CD4-positive, alpha-beta T cell (primary cell): ENCODE data around the gene PEG3. TPM values are rescaled to one million over a fixed set of nuclear protein-coding genes. Genes with fewer than 3 reads are reported as not detected.

Experiments
- ATAC-seq: fragments of 200-7000 bp; cut with Tn5 transposase; one replicate; pipeline ENCODE4 v1.10.0; 2022; ENCODE audit warnings: mild to moderate bottlenecking; ENCODE audit not compliant: poor library complexity
- CTCF ChIA-PET: fragments of 350-600 bp; sonication (Branson Sonifier 250); formaldehyde crosslinking; loops from one replicate; lab custom pipeline; 2021; ENCODE audit warnings: antibody characterized with exemption, inconsistent platforms; lab: Charles Lee
- POLR2A ChIA-PET: fragments of 350-600 bp; sonication (Branson Sonifier 250); formaldehyde crosslinking; loops from one replicate; lab custom pipeline; 2021; ENCODE audit warnings: antibody characterized with exemption, inconsistent platforms; lab: Charles Lee
- DNase-seq, 14 experiments: peaks; one replicate each; pipeline ENCODE4 v3.0.0-alpha.2; 2013 to 2020; ENCODE audit warnings: mixed read lengths in 2 of 14
- H3K27ac ChIP-seq, 2 donors: one replicate each; pipeline versions ENCODE4 v1.5.1 to v1.7.0; 2013; ENCODE audit warnings: low read length in 2 of 2, low read depth in 1 of 2, mild to moderate bottlenecking in 1 of 2
- H3K27me3 ChIP-seq, 2 experiments: 1 replicate in 1 of 2; 2 replicates in 1 of 2; pipeline versions ENCODE4 v1.6.1 to v1.7.0; 2013; ENCODE audit warnings: low read length in 2 of 2, control low read depth in 1 of 2, mild to moderate bottlenecking in 1 of 2, moderate library complexity in 1 of 2; ENCODE audit not compliant: insufficient read depth in 2 of 2, control insufficient read depth in 1 of 2
- H3K36me3 ChIP-seq: one replicate; pipeline ENCODE4 v1.6.1; 2013; ENCODE audit warnings: low read length, control low read depth; ENCODE audit not compliant: insufficient read depth
- H3K4me1 ChIP-seq: one replicate; pipeline ENCODE4 v1.6.1; 2013; ENCODE audit warnings: low read length, control low read depth; ENCODE audit not compliant: insufficient read depth
- H3K4me3 ChIP-seq: one replicate; pipeline ENCODE4 v1.5.1; 2013; ENCODE audit warnings: mild to moderate bottlenecking, low read length, moderate library complexity
- H3K9me3 ChIP-seq, 2 experiments: 1 replicate in 1 of 2; 2 replicates in 1 of 2; pipeline versions ENCODE4 v1.6.1 to v1.7.0; 2013; ENCODE audit warnings: low read length in 2 of 2, mild to moderate bottlenecking in 2 of 2, control low read depth in 1 of 2, moderate library complexity in 1 of 2; ENCODE audit not compliant: control insufficient read depth in 1 of 2, insufficient read depth in 1 of 2
- H3K27ac Mint-ChIP-seq: one replicate; pipeline ENCODE4 v1.8.0; 2020; ENCODE audit warnings: mixed read lengths
- H3K27me3 Mint-ChIP-seq: one replicate; pipeline ENCODE4 v1.8.0; 2021; ENCODE audit warnings: mixed read lengths
- H3K36me3 Mint-ChIP-seq: one replicate; pipeline ENCODE4 v1.8.0; 2021; ENCODE audit warnings: low read depth, mixed read lengths
- H3K4me1 Mint-ChIP-seq: one replicate; pipeline ENCODE4 v1.8.0; 2021; ENCODE audit warnings: low read depth, mixed read lengths
- H3K4me3 Mint-ChIP-seq: one replicate; pipeline ENCODE4 v1.8.0; 2020; ENCODE audit warnings: mild to moderate bottlenecking, mixed read lengths
- H3K9me3 Mint-ChIP-seq: one replicate; pipeline ENCODE4 v1.8.0; 2020; ENCODE audit warnings: mixed read lengths
- CTCF ChIP-seq: fragments of 200-600 bp; IDR thresholded peaks from one replicate; pipeline ENCODE4 v1.8.0; 2022; ENCODE audit warnings: antibody characterized with exemption, mild to moderate bottlenecking
- intact Hi-C, 2 experiments: fragments of 100-400 bp; cut with DNase I in 1 of 2; cut with micrococcal nuclease in 1 of 2; formaldehyde crosslinking; loops; one replicate each; pipeline versions ENCODE4 v1.15.1 to v1.9.0; 2023 to 2025; cut with DNase I, micrococcal nuclease
- total RNA-seq, 174 experiments: library from RNA in 2 of 174; stranded (reverse) in 2 of 174; gene quantifications; one replicate each; pipeline ENCODE4 v1.2.3 and lab custom pipeline; 2021 to 2026

PEG3 gene
- total RNA-seq, 2 experiments from 2014 or later, result 0.06 TPM; not detected in 1

GRCh38 chr19:56810260-56810659 is 30.3 kb downstream of the PEG3 start:
- ChIA-PET POLR2A (no interaction called here), CTCF (no interaction called here)
- no peak overlapping the region for H3K27ac ChIP-seq
- Mint-ChIP-seq H3K4me1 (no peaks in the 10 kb centered on the region), H3K9me3 (peaks cover 29% of the 10 kb centered on the region), H3K4me3 (no peak overlapping the region), H3K27ac (no peak overlapping the region), H3K27me3 (no peaks in the 10 kb centered on the region), H3K36me3 (no peaks in the 10 kb centered on the region)
- ATAC-seq (no peak), DNase-seq (no peak)
- H3K4me1 ChIP-seq, result no peaks in the 10 kb centered on the region
- H3K4me3 ChIP-seq, result no peak overlapping the region
- intact Hi-C loops, result no loop called here
- TF ChIP-seq CTCF, result no peak
- no peaks in the 10 kb centered on the region for H3K27me3 ChIP-seq
- peaks cover 13 to 19% of the 10 kb centered on the region in 2 experiments for H3K9me3 ChIP-seq
- no peaks in the 10 kb centered on the region for H3K36me3 ChIP-seq

- Mint-ChIP-seq H3K9me3 (peaks cover 37% of the 10 kb centered on the region), H3K4me3 (no peak overlapping the region), H3K27ac (no peak overlapping the region), H3K27me3 (no peaks in the 10 kb centered on the region), H3K4me1 (no peaks in the 10 kb centered on the region), H3K36me3 (no peaks in the 10 kb centered on the region)
- CTCF ChIA-PET, result no interaction called here
- no peak overlapping the region for H3K27ac ChIP-seq
- POLR2A ChIA-PET, result no interaction called here
- no peaks in the 10 kb centered on the region for H3K4me1 ChIP-seq
- no peak overlapping the region for H3K4me3 ChIP-seq
- no peak for TF ChIP-seq CTCF
- intact Hi-C loops, result no loop called here
- no peaks in the 10 kb centered on the region for H3K36me3 ChIP-seq
- ATAC-seq (no peak), DNase-seq (no peak)
- peaks cover 8 to 24% of the 10 kb centered on the region in 2 experiments for H3K9me3 ChIP-seq
- H3K27me3 ChIP-seq, result no peaks in the 10 kb centered on the region
Observed at GRCh38 chr19:56808717-56809392, 31.7 kb downstream of the PEG3 start.

- intact Hi-C loops, result no loop called here
- Mint-ChIP-seq H3K27ac (no peak overlapping the region), H3K4me1 (no peaks in the 10 kb centered on the region), H3K36me3 (peaks cover 7% of the 10 kb centered on the region), H3K4me3 (no peak overlapping the region), H3K9me3 (peaks cover 35% of the 10 kb centered on the region), H3K27me3 (no peaks in the 10 kb centered on the region)
- Histone ChIP-seq H3K36me3 (no peaks in the 10 kb centered on the region), H3K4me1 (no peaks in the 10 kb centered on the region), H3K9me3 (peaks cover 9 to 40% of the 10 kb centered on the region in 2 experiments), H3K27me3 (no peaks in the 10 kb centered on the region), H3K27ac (no peak overlapping the region), H3K4me3 (no peak overlapping the region)
- CTCF ChIA-PET, result no interaction called here
- ATAC-seq, result no peak
- POLR2A ChIA-PET, result no interaction called here
- no peak for TF ChIP-seq CTCF
- no peak for DNase-seq
Observed at GRCh38 chr19:56806639-56807038, 33.9 kb downstream of the PEG3 start.

Other genes starting within 250 kb of the PEG3 start
- gene ZNF71, start 245.4 kb downstream of the PEG3 start, total RNA-seq, result 1 to 10 TPM; 2.2 TPM
- not detected for gene SMIM17, start 197.6 kb downstream of the PEG3 start, total RNA-seq
- gene ZNF835, start 169.0 kb downstream of the PEG3 start, total RNA-seq, result 1 to 10 TPM in 1 of 2 experiments, under 1 TPM in 1; 0.82 to 1.1 TPM
- not detected for gene ZIM2, start within 50 bp of the PEG3 start, total RNA-seq